ENCODE measurements around the gene UGT1A8.

UGT1A8 gene

DNA sequence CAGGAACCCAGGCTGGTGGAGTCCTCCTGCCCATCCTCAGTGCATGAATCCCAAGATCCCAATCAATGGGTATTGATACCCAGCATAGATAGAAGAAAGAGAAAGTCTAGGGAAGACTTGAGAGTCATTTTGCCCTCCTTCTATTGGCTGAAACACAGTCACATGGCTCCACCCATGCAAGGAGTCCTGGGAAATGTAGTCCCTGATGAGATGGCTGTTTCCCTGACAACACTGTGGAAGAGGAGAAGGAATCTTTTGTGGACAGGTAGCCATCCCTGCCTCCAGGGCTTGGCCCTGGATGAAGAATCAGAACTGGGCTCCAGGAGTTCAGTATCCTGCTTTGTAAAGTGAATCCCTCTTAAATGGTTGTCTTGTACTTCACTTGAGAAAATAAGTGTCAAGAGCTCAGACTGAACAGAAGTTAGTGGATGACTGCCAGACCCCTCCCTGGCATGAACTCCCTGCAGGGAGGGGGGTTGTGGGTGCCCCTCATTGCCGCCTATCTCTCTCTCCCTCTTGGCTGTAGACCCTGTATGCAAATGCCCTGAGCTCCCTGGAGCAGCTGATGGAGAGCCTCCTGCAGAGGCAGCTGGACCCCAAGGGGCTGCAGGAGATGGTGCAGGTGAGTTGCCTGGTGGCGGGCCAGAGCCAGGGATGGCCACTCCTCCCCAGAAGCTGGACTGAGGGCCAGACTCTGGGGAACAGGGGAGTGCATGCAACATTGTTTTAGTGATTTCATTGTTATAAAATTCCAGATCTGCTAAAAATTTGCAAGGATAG is 196.8 kb downstream of the UGT1A8 start:
- H3K4me3 ChIP-seq (ENCODE audit: low read depth, low read length) = no peak overlapping the region
- TF ChIP-seq CTCF (IDR thresholded peaks at IDR 0.05; ENCODE audit: low read depth, low read length, missing control alignments) = no peak
- no peak for DNase-seq (ENCODE audit: low read depth)

GRCh38 chr2:233815861-233816260 is 198.4 kb downstream of the UGT1A8 start:
- TF ChIP-seq CTCF (IDR thresholded peaks at IDR 0.05; ENCODE audit: low read depth, low read length, missing control alignments) = no peak
- no peak for DNase-seq (ENCODE audit: low read depth)
- H3K4me3 ChIP-seq (ENCODE audit: low read depth, low read length) = no peak overlapping the region

GRCh38 chr2:233816334-233816733 is 198.9 kb downstream of the UGT1A8 start:
- H3K4me3 ChIP-seq (ENCODE audit: low read depth, low read length) = no peak overlapping the region
- DNase-seq (ENCODE audit: low read depth) = no peak
- TF ChIP-seq CTCF (IDR thresholded peaks at IDR 0.05; ENCODE audit: low read depth, low read length, missing control alignments) = no peak

GRCh38 chr2:233816771-233817170 is 199.3 kb downstream of the UGT1A8 start:
- DNase-seq (ENCODE audit: low read depth) = no peak
- H3K4me3 ChIP-seq (ENCODE audit: low read depth, low read length) = no peak overlapping the region
- TF ChIP-seq CTCF (IDR thresholded peaks at IDR 0.05; ENCODE audit: low read depth, low read length, missing control alignments) = no peak

DNA sequence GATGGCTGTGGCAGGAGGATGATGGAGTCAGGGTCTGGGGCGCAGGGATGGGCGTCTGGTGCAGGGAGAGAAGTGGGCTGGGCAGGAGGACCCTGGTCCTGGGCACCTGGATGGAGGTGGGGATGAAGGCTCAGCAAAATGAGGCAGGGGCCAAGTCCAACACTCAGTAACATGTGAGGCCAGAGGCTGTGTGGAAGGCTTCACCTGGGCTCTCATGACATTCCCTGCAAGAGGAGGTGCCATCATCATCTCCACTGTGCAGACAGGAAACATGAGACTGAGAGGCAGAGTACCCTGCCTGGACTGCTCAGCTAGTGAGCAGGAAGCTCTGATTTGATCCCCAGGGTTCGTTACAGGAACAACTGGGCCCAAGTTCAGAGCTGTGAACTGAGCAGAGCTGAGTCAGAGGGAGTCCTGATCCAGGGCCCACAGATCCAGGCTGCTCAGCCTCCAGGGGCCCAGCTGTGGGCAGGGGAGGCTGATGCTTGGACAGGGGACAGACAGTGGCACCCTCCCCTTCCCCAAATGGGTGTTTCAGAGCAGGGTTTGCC is 200.0 kb downstream of the UGT1A8 start:
- no peak for TF ChIP-seq CTCF (IDR thresholded peaks at IDR 0.05; ENCODE audit: low read depth, low read length, missing control alignments)
- no peak for DNase-seq (ENCODE audit: low read depth)

GRCh38 chr2:233817995-233818638 is 200.7 kb downstream of the UGT1A8 start:
- no peak for DNase-seq (ENCODE audit: low read depth)
- no peak for TF ChIP-seq CTCF (IDR thresholded peaks at IDR 0.05; ENCODE audit: low read depth, low read length, missing control alignments)
- H3K4me3 ChIP-seq (ENCODE audit: low read depth, low read length) = no peak overlapping the region

More for the DNA sequence above, 200.0 kb downstream of the UGT1A8 start:
- no peak overlapping the region for H3K4me3 ChIP-seq (ENCODE audit: low read depth, low read length)

All from GM12864 (cell line).